ENCODE results near the gene TULP3.

TULP3 gene

GRCh38 chr12:2890388-2891239 is at the start of gene TULP3:
TSS of gene TULP3 (plus strand) at chr12:2890891. CDS start at chr12:2890948, 57 bp downstream.
- no peak for TF ChIP-seq CTCF (IDR thresholded peaks at IDR 0.05; ENCODE audit: extremely low read depth, missing control alignments)
- DNase-seq (ENCODE audit: low spot score) = peak; percentile 94

- no peak for TF ChIP-seq CTCF (IDR thresholded peaks at IDR 0.05; ENCODE audit: extremely low read depth, missing control alignments)
- DNase-seq (ENCODE audit: low spot score) = no peak
Measured at GRCh38 chr12:2841056-2841650, 49.5 kb upstream of the TULP3 start.

- no peak for TF ChIP-seq CTCF (IDR thresholded peaks at IDR 0.05; ENCODE audit: extremely low read depth, missing control alignments)
- no peak for DNase-seq (ENCODE audit: low spot score)
Measured at GRCh38 chr12:2842948-2843347, 47.7 kb upstream of the TULP3 start.

- TF ChIP-seq CTCF (IDR thresholded peaks at IDR 0.05; ENCODE audit: extremely low read depth, missing control alignments) = no peak
- DNase-seq (ENCODE audit: low spot score) = no peak
Measured at GRCh38 chr12:2844786-2845185, 45.9 kb upstream of the TULP3 start.

GRCh38 chr12:2845280-2845679 is 45.4 kb upstream of the TULP3 start:
- DNase-seq (ENCODE audit: low spot score) = no peak
- no peak for TF ChIP-seq CTCF (IDR thresholded peaks at IDR 0.05; ENCODE audit: extremely low read depth, missing control alignments)

GRCh38 chr12:2851931-2852330 is 38.8 kb upstream of the TULP3 start:
- DNase-seq (ENCODE audit: low spot score) = no peak
- TF ChIP-seq CTCF (IDR thresholded peaks at IDR 0.05; ENCODE audit: extremely low read depth, missing control alignments) = no peak

- peak; percentile 74 for DNase-seq (ENCODE audit: low spot score)
Measured at GRCh38 chr12:2853626-2854025, 37.1 kb upstream of the TULP3 start.

More at GRCh38 chr12:2853626-2854025, 37.1 kb upstream of the TULP3 start:
- peak; percentile 76 for TF ChIP-seq CTCF (IDR thresholded peaks at IDR 0.05; ENCODE audit: extremely low read depth, missing control alignments)

All from GM20000 (cell line).